SK-N-SH treated with all-trans-retinoic acid at 6 μM for 48 hours (cell line): ENCODE measurements around the gene PPP1R16B.

ENCODE experiments used
- ARNTL ChIP-seq: fragments of 450-650 bp; formaldehyde crosslinking; IDR thresholded peaks from 2 replicates; pipeline ENCODE4 v1.5.0; 2020; ENCODE audit warnings: low read depth, mild to moderate bottlenecking, moderate library complexity, borderline replicate concordance
- BACH2 ChIP-seq: fragments of 250-450 bp; sonication (Bioruptor Pico); IDR thresholded peaks from 2 replicates; pipeline ENCODE4 v1.9.0; 2021; ENCODE audit warnings: mild to moderate bottlenecking, borderline replicate concordance
- CSDC2 ChIP-seq: fragments of 250-450 bp; sonication (Bioruptor Pico); IDR thresholded peaks from 2 replicates; pipeline ENCODE4 v1.5.0; 2020; ENCODE audit warnings: mild to moderate bottlenecking, moderate library complexity
- ESRRG ChIP-seq: fragments of 250-450 bp; sonication (Bioruptor Pico); IDR thresholded peaks from 2 replicates; pipeline ENCODE4 v1.6.1; 2021; ENCODE audit warnings: mild to moderate bottlenecking
- ISL1 ChIP-seq: fragments of 250-450 bp; sonication (Bioruptor Pico); IDR thresholded peaks from 2 replicates; pipeline ENCODE4 v2.1.2; 2022; ENCODE audit warnings: mild to moderate bottlenecking, moderate library complexity
- PPARA ChIP-seq: fragments of 250-450 bp; sonication (Bioruptor Pico); IDR thresholded peaks from 2 replicates; pipeline ENCODE4 v1.5.0; 2020; ENCODE audit warnings: mild to moderate bottlenecking, borderline replicate concordance
- RARB ChIP-seq: fragments of 250-450 bp; sonication (Bioruptor Pico); IDR thresholded peaks from 2 replicates; pipeline ENCODE4 v1.8.0; 2021; ENCODE audit warnings: mild to moderate bottlenecking, moderate library complexity
- SNAI2 ChIP-seq: fragments of 250-450 bp; sonication (Bioruptor Pico); IDR thresholded peaks from 2 replicates; pipeline ENCODE4 v1.5.0; 2020; ENCODE audit warnings: mild to moderate bottlenecking, moderate library complexity
- ZFP3 ChIP-seq: fragments of 250-450 bp; sonication (Bioruptor Pico); IDR thresholded peaks from 2 replicates; pipeline ENCODE4 v1.5.0; 2020; ENCODE audit warnings: mild to moderate bottlenecking, moderate library complexity
- ZNF8 ChIP-seq: fragments of 450-650 bp; formaldehyde crosslinking; IDR thresholded peaks from 2 replicates; pipeline ENCODE4 v1.5.0; 2020; ENCODE audit warnings: mild to moderate bottlenecking, moderate library complexity
- TF ChIP-seq, protein P1 (sequence below): fragments of 250-450 bp; sonication (Bioruptor Pico); IDR thresholded peaks from 2 replicates; pipeline ENCODE4 v1.8.0; 2020; ENCODE audit warnings: mild to moderate bottlenecking, moderate library complexity, borderline replicate concordance
- TF ChIP-seq, protein P2 (sequence below): fragments of 250-450 bp; sonication (Bioruptor Pico); IDR thresholded peaks from 2 replicates; pipeline ENCODE4 v1.5.0; 2020; ENCODE audit warnings: mild to moderate bottlenecking, moderate library complexity
- TF ChIP-seq, protein P3 (sequence below): fragments of 250-450 bp; sonication (Bioruptor Pico); IDR thresholded peaks from 2 replicates; pipeline ENCODE4 v1.5.1; 2021; ENCODE audit warnings: mild to moderate bottlenecking, moderate library complexity
- TF ChIP-seq, protein P4 (sequence below): fragments of 250-450 bp; sonication (Bioruptor Pico); IDR thresholded peaks from 2 replicates; pipeline ENCODE4 v1.5.1; 2020; ENCODE audit warnings: low read depth, mild to moderate bottlenecking, moderate library complexity

DNA sequence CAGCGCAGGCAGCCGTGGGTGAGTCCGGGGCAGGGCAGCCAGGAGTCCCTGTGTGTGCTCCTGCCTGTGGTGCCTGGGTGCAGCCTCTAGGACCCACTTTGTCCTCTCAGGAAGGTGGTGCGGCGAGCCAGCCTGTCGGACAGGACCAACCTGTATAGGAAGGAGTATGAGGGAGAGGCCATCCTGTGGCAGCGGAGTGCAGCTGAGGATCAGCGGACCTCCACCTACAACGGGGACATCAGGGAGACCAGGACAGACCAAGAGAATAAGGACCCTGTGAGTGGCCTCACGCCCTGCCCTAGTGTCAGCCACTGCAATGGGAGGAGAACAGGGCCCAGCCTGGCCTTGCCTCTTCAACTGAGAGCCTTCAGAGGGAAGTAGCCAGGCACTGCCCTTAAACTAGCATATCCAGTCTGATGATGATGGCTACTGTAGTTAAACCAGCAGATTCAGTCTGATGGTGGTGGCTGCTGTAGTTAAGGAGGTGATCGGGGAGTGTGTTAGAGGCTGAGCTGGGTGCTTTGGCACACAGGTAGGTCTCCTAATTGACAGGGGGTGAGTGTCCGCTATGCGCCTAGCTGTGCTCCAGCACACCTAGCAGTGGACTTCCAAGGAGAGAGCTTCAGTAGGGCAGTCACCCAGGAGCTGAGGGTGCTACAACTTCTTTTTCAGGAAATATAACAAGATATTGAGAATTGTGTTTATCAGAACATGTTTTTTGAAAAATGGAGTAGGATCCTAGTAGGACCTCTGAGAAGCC is 102.6 kb downstream of the PPP1R16B start:
- TF ChIP-seq SNAI2 (CRISPR knock-in tag) (no peak), ZFP3 (no peak), ESRRG (CRISPR knock-in tag) (no peak), BACH2 (CRISPR knock-in tag) (no peak), ZNF8 (CRISPR knock-in tag) (no peak), PPARA (CRISPR knock-in tag) (no peak), ARNTL (CRISPR knock-in tag) (no peak), ISL1 (CRISPR knock-in tag) (no peak), RARB (CRISPR knock-in tag) (no peak), CSDC2 (CRISPR knock-in tag) (no peak)
- TF ChIP-seq, protein P1, sequence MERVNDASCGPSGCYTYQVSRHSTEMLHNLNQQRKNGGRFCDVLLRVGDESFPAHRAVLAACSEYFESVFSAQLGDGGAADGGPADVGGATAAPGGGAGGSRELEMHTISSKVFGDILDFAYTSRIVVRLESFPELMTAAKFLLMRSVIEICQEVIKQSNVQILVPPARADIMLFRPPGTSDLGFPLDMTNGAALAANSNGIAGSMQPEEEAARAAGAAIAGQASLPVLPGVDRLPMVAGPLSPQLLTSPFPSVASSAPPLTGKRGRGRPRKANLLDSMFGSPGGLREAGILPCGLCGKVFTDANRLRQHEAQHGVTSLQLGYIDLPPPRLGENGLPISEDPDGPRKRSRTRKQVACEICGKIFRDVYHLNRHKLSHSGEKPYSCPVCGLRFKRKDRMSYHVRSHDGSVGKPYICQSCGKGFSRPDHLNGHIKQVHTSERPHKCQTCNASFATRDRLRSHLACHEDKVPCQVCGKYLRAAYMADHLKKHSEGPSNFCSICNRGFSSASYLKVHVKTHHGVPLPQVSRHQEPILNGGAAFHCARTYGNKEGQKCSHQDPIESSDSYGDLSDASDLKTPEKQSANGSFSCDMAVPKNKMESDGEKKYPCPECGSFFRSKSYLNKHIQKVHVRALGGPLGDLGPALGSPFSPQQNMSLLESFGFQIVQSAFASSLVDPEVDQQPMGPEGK (CRISPR knock-in tag), result no peak
- TF ChIP-seq, protein P2, sequence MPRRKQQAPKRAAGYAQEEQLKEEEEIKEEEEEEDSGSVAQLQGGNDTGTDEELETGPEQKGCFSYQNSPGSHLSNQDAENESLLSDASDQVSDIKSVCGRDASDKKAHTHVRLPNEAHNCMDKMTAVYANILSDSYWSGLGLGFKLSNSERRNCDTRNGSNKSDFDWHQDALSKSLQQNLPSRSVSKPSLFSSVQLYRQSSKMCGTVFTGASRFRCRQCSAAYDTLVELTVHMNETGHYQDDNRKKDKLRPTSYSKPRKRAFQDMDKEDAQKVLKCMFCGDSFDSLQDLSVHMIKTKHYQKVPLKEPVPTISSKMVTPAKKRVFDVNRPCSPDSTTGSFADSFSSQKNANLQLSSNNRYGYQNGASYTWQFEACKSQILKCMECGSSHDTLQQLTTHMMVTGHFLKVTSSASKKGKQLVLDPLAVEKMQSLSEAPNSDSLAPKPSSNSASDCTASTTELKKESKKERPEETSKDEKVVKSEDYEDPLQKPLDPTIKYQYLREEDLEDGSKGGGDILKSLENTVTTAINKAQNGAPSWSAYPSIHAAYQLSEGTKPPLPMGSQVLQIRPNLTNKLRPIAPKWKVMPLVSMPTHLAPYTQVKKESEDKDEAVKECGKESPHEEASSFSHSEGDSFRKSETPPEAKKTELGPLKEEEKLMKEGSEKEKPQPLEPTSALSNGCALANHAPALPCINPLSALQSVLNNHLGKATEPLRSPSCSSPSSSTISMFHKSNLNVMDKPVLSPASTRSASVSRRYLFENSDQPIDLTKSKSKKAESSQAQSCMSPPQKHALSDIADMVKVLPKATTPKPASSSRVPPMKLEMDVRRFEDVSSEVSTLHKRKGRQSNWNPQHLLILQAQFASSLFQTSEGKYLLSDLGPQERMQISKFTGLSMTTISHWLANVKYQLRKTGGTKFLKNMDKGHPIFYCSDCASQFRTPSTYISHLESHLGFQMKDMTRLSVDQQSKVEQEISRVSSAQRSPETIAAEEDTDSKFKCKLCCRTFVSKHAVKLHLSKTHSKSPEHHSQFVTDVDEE, result no peak
- TF ChIP-seq, protein P3, sequence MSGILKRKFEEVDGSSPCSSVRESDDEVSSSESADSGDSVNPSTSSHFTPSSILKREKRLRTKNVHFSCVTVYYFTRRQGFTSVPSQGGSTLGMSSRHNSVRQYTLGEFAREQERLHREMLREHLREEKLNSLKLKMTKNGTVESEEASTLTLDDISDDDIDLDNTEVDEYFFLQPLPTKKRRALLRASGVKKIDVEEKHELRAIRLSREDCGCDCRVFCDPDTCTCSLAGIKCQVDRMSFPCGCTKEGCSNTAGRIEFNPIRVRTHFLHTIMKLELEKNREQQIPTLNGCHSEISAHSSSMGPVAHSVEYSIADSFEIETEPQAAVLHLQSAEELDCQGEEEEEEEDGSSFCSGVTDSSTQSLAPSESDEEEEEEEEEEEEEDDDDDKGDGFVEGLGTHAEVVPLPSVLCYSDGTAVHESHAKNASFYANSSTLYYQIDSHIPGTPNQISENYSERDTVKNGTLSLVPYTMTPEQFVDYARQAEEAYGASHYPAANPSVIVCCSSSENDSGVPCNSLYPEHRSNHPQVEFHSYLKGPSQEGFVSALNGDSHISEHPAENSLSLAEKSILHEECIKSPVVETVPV (CRISPR knock-in tag), result no peak
- TF ChIP-seq, protein P4, sequence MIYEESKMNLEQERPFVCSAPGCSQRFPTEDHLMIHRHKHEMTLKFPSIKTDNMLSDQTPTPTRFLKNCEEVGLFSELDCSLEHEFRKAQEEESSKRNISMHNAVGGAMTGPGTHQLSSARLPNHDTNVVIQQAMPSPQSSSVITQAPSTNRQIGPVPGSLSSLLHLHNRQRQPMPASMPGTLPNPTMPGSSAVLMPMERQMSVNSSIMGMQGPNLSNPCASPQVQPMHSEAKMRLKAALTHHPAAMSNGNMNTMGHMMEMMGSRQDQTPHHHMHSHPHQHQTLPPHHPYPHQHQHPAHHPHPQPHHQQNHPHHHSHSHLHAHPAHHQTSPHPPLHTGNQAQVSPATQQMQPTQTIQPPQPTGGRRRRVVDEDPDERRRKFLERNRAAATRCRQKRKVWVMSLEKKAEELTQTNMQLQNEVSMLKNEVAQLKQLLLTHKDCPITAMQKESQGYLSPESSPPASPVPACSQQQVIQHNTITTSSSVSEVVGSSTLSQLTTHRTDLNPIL (CRISPR knock-in tag), result no peak
